Stimulated activated CD4-positive, alpha-beta T cell treated with anti-CD3 and anti-CD28 coated beads, Interleukin-4, amount 100 ng/mL, for 1 hour (primary cell): Measurements from ENCODE around the gene VPS41.

Source experiments
- DNase-seq: peaks from one replicate; pipeline ENCODE4 v3.0.0-alpha.2; 2020

VPS41 gene

GRCh38 chr7:38801786-38802185, 107.2 kb downstream of the VPS41 start:
- no peak for DNase-seq

GRCh38 chr7:38798552-38799267, 110.3 kb downstream of the VPS41 start:
- no peak for DNase-seq

- DNase-seq: peak; percentile 42
These were observed 112.1 kb downstream of the VPS41 start for GRCh38 chr7:38796626-38797501.

- DNase-seq: no peak
These were observed 113.4 kb downstream of the VPS41 start for GRCh38 chr7:38795593-38795992.

- DNase-seq: no peak
These were observed 127.0 kb downstream of the VPS41 start for GRCh38 chr7:38781991-38782390.

- DNase-seq: no peak
These were observed 131.4 kb downstream of the VPS41 start for GRCh38 chr7:38777609-38778008.

- no peak for DNase-seq
These were observed 133.3 kb downstream of the VPS41 start for GRCh38 chr7:38775506-38776175.

- DNase-seq: no peak
These were observed 135.6 kb downstream of the VPS41 start for GRCh38 chr7:38773430-38773829.

GRCh38 chr7:38760226-38760625, 148.8 kb downstream of the VPS41 start:
- DNase-seq: no peak

- no peak for DNase-seq
These were observed 150.0 kb downstream of the VPS41 start for GRCh38 chr7:38759028-38759427.

- no peak for DNase-seq
These were observed 151.1 kb downstream of the VPS41 start for GRCh38 chr7:38757931-38758330.

GRCh38 chr7:38756521-38756920, 152.5 kb downstream of the VPS41 start:
- DNase-seq: no peak

GRCh38 chr7:38753347-38753746, 155.6 kb downstream of the VPS41 start:
- no peak for DNase-seq

GRCh38 chr7:38751416-38751815, 157.6 kb downstream of the VPS41 start:
- DNase-seq: no peak

- no peak for DNase-seq
These were observed 160.9 kb downstream of the VPS41 start for GRCh38 chr7:38748056-38748610.

- no peak for DNase-seq
These were observed 162.6 kb downstream of the VPS41 start for GRCh38 chr7:38746438-38746837.

GRCh38 chr7:38744746-38745145, 164.2 kb downstream of the VPS41 start:
- no peak for DNase-seq

GRCh38 chr7:38743899-38744298, 165.1 kb downstream of the VPS41 start:
- DNase-seq: no peak

- no peak for DNase-seq
These were observed 168.9 kb downstream of the VPS41 start for GRCh38 chr7:38740041-38740440.

- no peak for DNase-seq
These were observed 172.9 kb downstream of the VPS41 start for GRCh38 chr7:38736138-38736537.

- no peak for DNase-seq
These were observed 177.8 kb downstream of the VPS41 start for GRCh38 chr7:38731215-38731614.

GRCh38 chr7:38728145-38728544, 180.8 kb downstream of the VPS41 start:
- DNase-seq: no peak

GRCh38 chr7:38727184-38727940, 181.6 kb downstream of the VPS41 start:
- DNase-seq: no peak
